Astrocyte (in vitro differentiated cells and primary cell): ENCODE measurements around the gene ROBO3.

ENCODE experiments used
- EZH2 ChIP-seq: IDR thresholded peaks from 2 replicates; pipeline ENCODE4 v1.6.1; 2012; ENCODE audit warnings: mild to moderate bottlenecking, low read length, inconsistent platforms; ENCODE audit not compliant: insufficient read depth
- TF ChIP-seq, protein P1 (sequence below): IDR thresholded peaks from 2 replicates; pipeline ENCODE4 v1.5.1; 2011; ENCODE audit warnings: low read depth, mild to moderate bottlenecking, inconsistent platforms, low read length, moderate library complexity; ENCODE audit not compliant: insufficient read depth

DNA sequence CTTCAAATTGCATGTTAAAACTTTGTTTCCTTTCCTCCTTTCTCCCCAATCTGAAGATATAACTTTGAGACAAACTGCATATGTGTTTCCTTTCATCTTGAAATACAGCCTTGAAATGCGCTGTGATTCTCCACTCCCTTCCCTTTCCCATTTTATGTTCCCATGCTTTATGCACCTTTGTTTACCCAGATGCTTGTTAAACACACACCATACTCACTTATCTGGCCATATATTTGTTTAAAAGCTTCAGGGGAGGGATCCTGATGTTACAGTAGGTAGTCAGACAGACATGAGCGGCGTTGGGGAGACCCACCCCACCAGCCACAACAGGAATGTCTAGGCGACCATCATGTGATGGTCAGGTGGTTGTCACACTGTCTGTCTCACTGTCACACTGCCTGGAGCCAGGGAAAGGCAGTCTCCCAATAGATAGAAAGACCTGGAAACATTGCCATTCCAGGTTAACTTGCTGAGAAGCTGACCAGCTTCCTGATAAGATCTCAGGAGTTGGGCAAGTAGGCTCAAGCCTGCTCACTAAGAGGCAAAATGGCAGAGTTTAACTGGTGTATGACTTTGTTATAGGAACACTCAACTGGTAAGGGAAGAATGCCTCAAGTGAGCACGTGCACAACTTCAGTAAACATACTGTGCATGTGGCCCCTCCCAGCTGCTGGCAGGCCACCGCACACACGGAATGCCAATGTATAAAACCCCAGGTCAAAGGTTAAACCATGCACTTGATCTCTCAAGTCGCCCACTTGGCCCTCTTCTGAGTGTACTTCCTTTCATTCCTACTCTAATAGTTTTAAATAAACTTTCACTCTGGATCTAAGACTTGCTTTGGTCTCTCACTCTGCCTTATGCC is 41.5 kb upstream of the ROBO3 start:
- TF ChIP-seq EZH2, result no peak
- TF ChIP-seq, protein P1, sequence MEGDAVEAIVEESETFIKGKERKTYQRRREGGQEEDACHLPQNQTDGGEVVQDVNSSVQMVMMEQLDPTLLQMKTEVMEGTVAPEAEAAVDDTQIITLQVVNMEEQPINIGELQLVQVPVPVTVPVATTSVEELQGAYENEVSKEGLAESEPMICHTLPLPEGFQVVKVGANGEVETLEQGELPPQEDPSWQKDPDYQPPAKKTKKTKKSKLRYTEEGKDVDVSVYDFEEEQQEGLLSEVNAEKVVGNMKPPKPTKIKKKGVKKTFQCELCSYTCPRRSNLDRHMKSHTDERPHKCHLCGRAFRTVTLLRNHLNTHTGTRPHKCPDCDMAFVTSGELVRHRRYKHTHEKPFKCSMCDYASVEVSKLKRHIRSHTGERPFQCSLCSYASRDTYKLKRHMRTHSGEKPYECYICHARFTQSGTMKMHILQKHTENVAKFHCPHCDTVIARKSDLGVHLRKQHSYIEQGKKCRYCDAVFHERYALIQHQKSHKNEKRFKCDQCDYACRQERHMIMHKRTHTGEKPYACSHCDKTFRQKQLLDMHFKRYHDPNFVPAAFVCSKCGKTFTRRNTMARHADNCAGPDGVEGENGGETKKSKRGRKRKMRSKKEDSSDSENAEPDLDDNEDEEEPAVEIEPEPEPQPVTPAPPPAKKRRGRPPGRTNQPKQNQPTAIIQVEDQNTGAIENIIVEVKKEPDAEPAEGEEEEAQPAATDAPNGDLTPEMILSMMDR, result no peak
